ENCODE measurements around the gene RANBP1. TPM values are rescaled to one million over a fixed set of nuclear protein-coding genes. Genes with fewer than 3 reads are reported as not detected.

The RANBP1 gene
- total RNA-seq, 2 experiments from 2014 or later = 406 to 570 TPM

DNA sequence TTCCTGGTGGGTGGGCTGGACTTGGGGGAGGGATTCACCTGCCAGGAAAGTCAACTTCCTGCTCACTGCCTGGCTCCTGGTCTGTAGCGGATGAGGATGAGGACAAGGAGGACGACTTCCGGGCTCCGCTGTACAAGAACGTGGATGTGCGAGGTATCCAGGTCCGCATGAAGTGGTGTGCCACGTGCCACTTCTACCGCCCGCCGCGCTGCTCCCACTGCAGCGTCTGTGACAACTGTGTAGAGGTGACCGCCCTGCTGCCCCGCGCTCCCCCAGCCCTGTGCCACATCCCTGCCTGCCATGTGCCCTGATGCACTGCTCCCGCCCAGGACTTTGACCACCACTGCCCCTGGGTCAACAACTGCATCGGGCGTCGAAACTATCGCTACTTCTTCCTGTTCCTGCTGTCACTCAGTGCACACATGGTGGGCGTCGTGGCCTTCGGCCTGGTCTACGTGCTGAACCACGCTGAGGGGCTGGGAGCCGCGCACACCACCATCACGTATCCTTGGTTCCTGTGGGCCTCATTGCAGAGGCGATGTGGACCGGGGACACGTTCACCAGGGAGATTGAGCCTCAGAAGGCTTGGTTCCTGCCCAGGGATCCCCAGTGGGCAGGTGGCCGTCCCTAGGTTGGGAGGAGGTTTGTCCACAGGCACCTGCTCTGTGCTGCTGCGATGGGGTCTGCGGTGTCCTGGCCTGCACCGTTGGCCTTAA is 23.6 kb downstream of the RANBP1 start:
- Histone ChIP-seq H4K20me1 (ENCODE audit: insufficient read depth, low read length) (no peaks in the 10 kb centered on the region), H3K9me3 (ENCODE audit: low read length) (no peaks in the 10 kb centered on the region), H3K4me2 (ENCODE audit: low read length) (no peak overlapping the region), H2AFZ (ENCODE audit: low read length) (no peak overlapping the region), H3K36me3 (ENCODE audit: insufficient read depth, low read length) (no peaks in the 10 kb centered on the region), H3K9me2 (ENCODE audit: insufficient read depth, low read length) (no peaks in the 10 kb centered on the region), H3K4me3 (ENCODE audit: low read depth, low read length, poor library complexity, severe bottlenecking) (no peak overlapping the region), H3K79me2 (ENCODE audit: insufficient read depth, low read depth, low read length) (no peaks in the 10 kb centered on the region), H3K27ac (ENCODE audit: low read depth, low read length, poor library complexity, severe bottlenecking) (no peak overlapping the region), H3K4me1 (ENCODE audit: insufficient read depth, low read length, poor library complexity, severe bottlenecking) (peaks cover 12% of the 10 kb centered on the region)
- no TSS peak for BruUV-seq (replicated peaks)
- intact Hi-C loops (cut with micrococcal nuclease; ENCODE audit: unreplicated experiment) = no loop called here
- no peak for DNase-seq (ENCODE audit: low spot score)
- no peak for TF ChIP-seq EZH2phosphoT487 (IDR thresholded peaks at IDR 0.05; ENCODE audit: borderline replicate concordance, low read depth, low read length)
- TF ChIP-seq, protein P1, sequence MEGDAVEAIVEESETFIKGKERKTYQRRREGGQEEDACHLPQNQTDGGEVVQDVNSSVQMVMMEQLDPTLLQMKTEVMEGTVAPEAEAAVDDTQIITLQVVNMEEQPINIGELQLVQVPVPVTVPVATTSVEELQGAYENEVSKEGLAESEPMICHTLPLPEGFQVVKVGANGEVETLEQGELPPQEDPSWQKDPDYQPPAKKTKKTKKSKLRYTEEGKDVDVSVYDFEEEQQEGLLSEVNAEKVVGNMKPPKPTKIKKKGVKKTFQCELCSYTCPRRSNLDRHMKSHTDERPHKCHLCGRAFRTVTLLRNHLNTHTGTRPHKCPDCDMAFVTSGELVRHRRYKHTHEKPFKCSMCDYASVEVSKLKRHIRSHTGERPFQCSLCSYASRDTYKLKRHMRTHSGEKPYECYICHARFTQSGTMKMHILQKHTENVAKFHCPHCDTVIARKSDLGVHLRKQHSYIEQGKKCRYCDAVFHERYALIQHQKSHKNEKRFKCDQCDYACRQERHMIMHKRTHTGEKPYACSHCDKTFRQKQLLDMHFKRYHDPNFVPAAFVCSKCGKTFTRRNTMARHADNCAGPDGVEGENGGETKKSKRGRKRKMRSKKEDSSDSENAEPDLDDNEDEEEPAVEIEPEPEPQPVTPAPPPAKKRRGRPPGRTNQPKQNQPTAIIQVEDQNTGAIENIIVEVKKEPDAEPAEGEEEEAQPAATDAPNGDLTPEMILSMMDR (conservative IDR thresholded peaks at IDR 0.05; ENCODE audit: low read length) = no peak
- ChIA-PET POLR2A (no interaction called here), CTCF (ENCODE audit: unreplicated experiment) (no interaction called here)

DNA sequence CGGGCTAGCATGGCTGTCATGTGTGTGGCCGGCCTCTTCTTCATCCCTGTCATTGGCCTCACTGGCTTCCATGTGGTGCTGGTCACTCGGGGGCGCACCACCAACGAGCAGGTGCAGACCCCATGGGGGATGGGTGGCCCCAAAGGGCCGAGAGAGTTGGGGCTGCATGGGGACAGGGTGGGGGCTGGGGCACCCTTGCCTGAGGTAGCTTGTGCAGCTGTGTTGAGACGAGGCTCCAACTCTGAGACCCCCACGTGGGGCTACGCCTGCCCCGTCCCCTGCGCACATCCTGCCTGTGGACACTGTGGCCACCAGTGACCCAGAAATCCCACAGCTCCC is 24.2 kb downstream of the RANBP1 start:
- TF ChIP-seq EZH2phosphoT487 (IDR thresholded peaks at IDR 0.05; ENCODE audit: borderline replicate concordance, low read depth, low read length) = no peak
- TF ChIP-seq, protein P1 (conservative IDR thresholded peaks at IDR 0.05; ENCODE audit: low read length) = no peak
- CTCF ChIA-PET (ENCODE audit: unreplicated experiment) = no interaction called here

DNA sequence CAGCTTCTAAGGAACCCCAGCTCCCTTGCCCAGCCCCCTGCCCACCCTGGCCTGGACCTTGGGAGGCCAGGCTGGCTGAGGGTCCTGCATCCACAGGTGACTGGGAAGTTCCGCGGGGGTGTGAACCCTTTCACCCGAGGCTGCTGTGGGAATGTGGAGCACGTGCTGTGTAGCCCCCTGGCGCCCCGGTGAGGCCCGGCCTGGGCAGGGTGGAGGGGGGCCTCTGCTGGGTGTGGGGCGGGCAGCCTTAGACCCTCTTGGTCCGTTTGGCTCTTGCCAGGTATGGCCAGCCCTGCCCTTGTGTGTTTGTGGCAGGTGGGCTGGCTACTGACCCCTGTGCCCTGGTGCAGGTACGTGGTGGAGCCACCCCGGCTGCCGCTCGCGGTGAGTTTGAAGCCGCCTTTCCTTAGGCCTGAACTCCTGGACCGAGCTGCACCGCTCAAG is 24.6 kb downstream of the RANBP1 start:
- TF ChIP-seq, protein P1 (conservative IDR thresholded peaks at IDR 0.05; ENCODE audit: low read length) = no peak
- Histone ChIP-seq H3K79me2 (ENCODE audit: insufficient read depth, low read depth, low read length) (no peaks in the 10 kb centered on the region), H3K4me3 (ENCODE audit: low read depth, low read length, poor library complexity, severe bottlenecking) (no peak overlapping the region), H3K9me2 (ENCODE audit: insufficient read depth, low read length) (no peaks in the 10 kb centered on the region), H3K4me1 (ENCODE audit: insufficient read depth, low read length, poor library complexity, severe bottlenecking) (peaks cover 7% of the 10 kb centered on the region), H3K27ac (ENCODE audit: low read depth, low read length, poor library complexity, severe bottlenecking) (no peak overlapping the region), H3K4me2 (ENCODE audit: low read length) (no peak overlapping the region), H3K9me3 (ENCODE audit: low read length) (no peaks in the 10 kb centered on the region), H2AFZ (ENCODE audit: low read length) (no peak overlapping the region), H3K36me3 (ENCODE audit: insufficient read depth, low read length) (no peaks in the 10 kb centered on the region), H4K20me1 (ENCODE audit: insufficient read depth, low read length) (no peaks in the 10 kb centered on the region)
- DNase-seq (ENCODE audit: low spot score) = no peak
- POLR2A ChIA-PET = no interaction called here
- no TSS peak for BruUV-seq (replicated peaks)
- intact Hi-C loops (cut with micrococcal nuclease; ENCODE audit: unreplicated experiment) = no loop called here
- CTCF ChIA-PET (ENCODE audit: unreplicated experiment) = no interaction called here

More for the DNA sequence above, 24.2 kb downstream of the RANBP1 start:
- H3K79me2 ChIP-seq (ENCODE audit: insufficient read depth, low read depth, low read length) = no peaks in the 10 kb centered on the region
- no peaks in the 10 kb centered on the region for H4K20me1 ChIP-seq (ENCODE audit: insufficient read depth, low read length)
- no peaks in the 10 kb centered on the region for H3K9me2 ChIP-seq (ENCODE audit: insufficient read depth, low read length)
- peaks cover 11% of the 10 kb centered on the region for H3K4me1 ChIP-seq (ENCODE audit: insufficient read depth, low read length, poor library complexity, severe bottlenecking)
- H3K9me3 ChIP-seq (ENCODE audit: low read length) = no peaks in the 10 kb centered on the region
- POLR2A ChIA-PET = no interaction called here
- no peak overlapping the region for H3K4me3 ChIP-seq (ENCODE audit: low read depth, low read length, poor library complexity, severe bottlenecking)
- intact Hi-C loops (cut with micrococcal nuclease; ENCODE audit: unreplicated experiment) = no loop called here
- no peak overlapping the region for H2AFZ ChIP-seq (ENCODE audit: low read length)
- H3K36me3 ChIP-seq (ENCODE audit: insufficient read depth, low read length) = no peaks in the 10 kb centered on the region
- H3K4me2 ChIP-seq (ENCODE audit: low read length) = no peak overlapping the region
- no peak overlapping the region for H3K27ac ChIP-seq (ENCODE audit: low read depth, low read length, poor library complexity, severe bottlenecking)
- no peak for DNase-seq (ENCODE audit: low spot score)
- no TSS peak for BruUV-seq (replicated peaks)

Data from OCI-LY7 (cell line).